WTC11 (cell line): ENCODE measurements around the gene MRPL47.

Experiments used
- CBFB ChIP-seq: sonication (generic); formaldehyde crosslinking; IDR thresholded peaks from 2 replicates; pipeline ENCODE4 v1.8.1; 2022; ENCODE audit warnings: mild to moderate bottlenecking, low read depth, missing genetic modification reagents
- FOXJ3 ChIP-seq: sonication (generic); formaldehyde crosslinking; IDR thresholded peaks from 2 replicates; pipeline ENCODE4 v1.9.0; 2021; ENCODE audit warnings: missing genetic modification reagents, mild to moderate bottlenecking, borderline replicate concordance
- FOXP1 ChIP-seq: sonication (generic); formaldehyde crosslinking; IDR thresholded peaks from 2 replicates; pipeline ENCODE4 v1.8.0; 2022; ENCODE audit warnings: missing genetic modification reagents, mild to moderate bottlenecking, moderate library complexity, borderline replicate concordance
- SP1 ChIP-seq: sonication (generic); formaldehyde crosslinking; conservative IDR thresholded peaks from 2 replicates; pipeline ENCODE4 v1.8.1; 2022; ENCODE audit warnings: missing genetic modification reagents
- TF ChIP-seq, protein P1 (sequence below): sonication (generic); formaldehyde crosslinking; IDR thresholded peaks from 2 replicates; pipeline ENCODE4 v1.8.1; 2023; ENCODE audit warnings: mild to moderate bottlenecking, moderate library complexity, missing genetic modification reagents
- TF ChIP-seq, protein P2 (sequence below): fragments of 200-600 bp; IDR thresholded peaks from 2 replicates; pipeline ENCODE4 v1.8.0; 2022; ENCODE audit warnings: antibody characterized with exemption
- TF ChIP-seq, protein P3 (sequence below): sonication (generic); formaldehyde crosslinking; IDR thresholded peaks from 2 replicates; pipeline ENCODE4 v1.8.1; 2022; ENCODE audit warnings: low read depth, mild to moderate bottlenecking, moderate library complexity, missing genetic modification reagents, borderline replicate concordance
- TF ChIP-seq, protein P4 (sequence below): fragments of 250-450 bp; sonication (Bioruptor Pico); conservative IDR thresholded peaks from 2 replicates; pipeline ENCODE4 v1.9.0; 2021; ENCODE audit warnings: mild to moderate bottlenecking
- TF ChIP-seq, protein P5 (sequence below): sonication (generic); formaldehyde crosslinking; conservative IDR thresholded peaks from 2 replicates; pipeline ENCODE4 v1.8.1; 2022; ENCODE audit warnings: mild to moderate bottlenecking, missing genetic modification reagents
- TF ChIP-seq, protein P6 (sequence below): sonication (generic); formaldehyde crosslinking; IDR thresholded peaks from 2 replicates; pipeline ENCODE4 v1.8.1; 2023; ENCODE audit warnings: mild to moderate bottlenecking, missing genetic modification reagents

DNA sequence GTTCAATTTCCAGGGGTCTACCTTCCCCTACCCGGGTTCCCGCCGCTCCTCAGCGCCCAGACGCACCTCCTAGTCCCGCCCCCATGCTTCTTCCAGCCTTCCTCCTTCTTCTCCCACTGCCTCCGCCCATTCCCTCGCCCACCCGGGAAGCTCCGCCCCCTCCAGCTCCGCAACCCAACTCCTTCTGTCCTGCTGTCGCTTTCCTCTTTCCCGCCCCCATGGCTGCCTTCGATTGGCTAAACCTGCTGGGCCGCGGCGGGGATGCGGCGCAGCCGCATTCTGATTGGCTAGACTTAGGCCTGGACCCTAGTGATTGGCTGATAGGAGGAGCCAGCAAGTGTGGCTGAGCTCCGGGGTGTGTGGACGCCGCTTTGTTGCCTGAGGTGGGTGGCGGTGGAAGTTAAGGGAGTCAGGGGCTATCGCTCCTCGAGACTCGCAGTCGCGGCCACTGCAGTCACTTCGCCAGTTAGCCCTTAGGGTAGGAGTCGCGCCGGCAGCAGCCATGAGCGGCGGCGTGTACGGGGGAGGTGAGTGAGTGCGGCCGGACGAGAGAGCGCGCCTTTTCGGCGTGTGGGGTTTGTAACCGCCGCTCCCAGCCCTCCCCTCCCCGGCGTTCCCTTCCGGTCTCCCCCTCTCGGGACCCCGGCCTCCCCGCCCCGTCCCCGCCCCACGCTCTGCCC lies 41.7 kb downstream of the MRPL47 start, which contains the start of gene ACTL6A:
- TF ChIP-seq, protein P1, sequence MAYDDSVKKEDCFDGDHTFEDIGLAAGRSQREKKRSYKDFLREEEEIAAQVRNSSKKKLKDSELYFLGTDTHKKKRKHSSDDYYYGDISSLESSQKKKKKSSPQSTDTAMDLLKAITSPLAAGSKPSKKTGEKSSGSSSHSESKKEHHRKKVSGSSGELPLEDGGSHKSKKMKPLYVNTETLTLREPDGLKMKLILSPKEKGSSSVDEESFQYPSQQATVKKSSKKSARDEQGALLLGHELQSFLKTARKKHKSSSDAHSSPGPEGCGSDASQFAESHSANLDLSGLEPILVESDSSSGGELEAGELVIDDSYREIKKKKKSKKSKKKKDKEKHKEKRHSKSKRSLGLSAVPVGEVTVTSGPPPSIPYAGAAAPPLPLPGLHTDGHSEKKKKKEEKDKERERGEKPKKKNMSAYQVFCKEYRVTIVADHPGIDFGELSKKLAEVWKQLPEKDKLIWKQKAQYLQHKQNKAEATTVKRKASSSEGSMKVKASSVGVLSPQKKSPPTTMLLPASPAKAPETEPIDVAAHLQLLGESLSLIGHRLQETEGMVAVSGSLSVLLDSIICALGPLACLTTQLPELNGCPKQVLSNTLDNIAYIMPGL (CRISPR knock-in tag) = peak; percentile 14; the same call in 1 of the 2 replicates
- TF ChIP-seq, protein P2, sequence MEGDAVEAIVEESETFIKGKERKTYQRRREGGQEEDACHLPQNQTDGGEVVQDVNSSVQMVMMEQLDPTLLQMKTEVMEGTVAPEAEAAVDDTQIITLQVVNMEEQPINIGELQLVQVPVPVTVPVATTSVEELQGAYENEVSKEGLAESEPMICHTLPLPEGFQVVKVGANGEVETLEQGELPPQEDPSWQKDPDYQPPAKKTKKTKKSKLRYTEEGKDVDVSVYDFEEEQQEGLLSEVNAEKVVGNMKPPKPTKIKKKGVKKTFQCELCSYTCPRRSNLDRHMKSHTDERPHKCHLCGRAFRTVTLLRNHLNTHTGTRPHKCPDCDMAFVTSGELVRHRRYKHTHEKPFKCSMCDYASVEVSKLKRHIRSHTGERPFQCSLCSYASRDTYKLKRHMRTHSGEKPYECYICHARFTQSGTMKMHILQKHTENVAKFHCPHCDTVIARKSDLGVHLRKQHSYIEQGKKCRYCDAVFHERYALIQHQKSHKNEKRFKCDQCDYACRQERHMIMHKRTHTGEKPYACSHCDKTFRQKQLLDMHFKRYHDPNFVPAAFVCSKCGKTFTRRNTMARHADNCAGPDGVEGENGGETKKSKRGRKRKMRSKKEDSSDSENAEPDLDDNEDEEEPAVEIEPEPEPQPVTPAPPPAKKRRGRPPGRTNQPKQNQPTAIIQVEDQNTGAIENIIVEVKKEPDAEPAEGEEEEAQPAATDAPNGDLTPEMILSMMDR = no peak
- no peak for TF ChIP-seq CBFB
- no peak for TF ChIP-seq FOXJ3 (CRISPR knock-in tag)
- TF ChIP-seq, protein P3, sequence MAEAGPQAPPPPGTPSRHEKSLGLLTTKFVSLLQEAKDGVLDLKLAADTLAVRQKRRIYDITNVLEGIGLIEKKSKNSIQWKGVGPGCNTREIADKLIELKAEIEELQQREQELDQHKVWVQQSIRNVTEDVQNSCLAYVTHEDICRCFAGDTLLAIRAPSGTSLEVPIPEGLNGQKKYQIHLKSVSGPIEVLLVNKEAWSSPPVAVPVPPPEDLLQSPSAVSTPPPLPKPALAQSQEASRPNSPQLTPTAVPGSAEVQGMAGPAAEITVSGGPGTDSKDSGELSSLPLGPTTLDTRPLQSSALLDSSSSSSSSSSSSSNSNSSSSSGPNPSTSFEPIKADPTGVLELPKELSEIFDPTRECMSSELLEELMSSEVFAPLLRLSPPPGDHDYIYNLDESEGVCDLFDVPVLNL (CRISPR knock-in tag) = no peak
- TF ChIP-seq SP1 (CRISPR knock-in tag) = peak; percentile 93
- TF ChIP-seq, protein P4, sequence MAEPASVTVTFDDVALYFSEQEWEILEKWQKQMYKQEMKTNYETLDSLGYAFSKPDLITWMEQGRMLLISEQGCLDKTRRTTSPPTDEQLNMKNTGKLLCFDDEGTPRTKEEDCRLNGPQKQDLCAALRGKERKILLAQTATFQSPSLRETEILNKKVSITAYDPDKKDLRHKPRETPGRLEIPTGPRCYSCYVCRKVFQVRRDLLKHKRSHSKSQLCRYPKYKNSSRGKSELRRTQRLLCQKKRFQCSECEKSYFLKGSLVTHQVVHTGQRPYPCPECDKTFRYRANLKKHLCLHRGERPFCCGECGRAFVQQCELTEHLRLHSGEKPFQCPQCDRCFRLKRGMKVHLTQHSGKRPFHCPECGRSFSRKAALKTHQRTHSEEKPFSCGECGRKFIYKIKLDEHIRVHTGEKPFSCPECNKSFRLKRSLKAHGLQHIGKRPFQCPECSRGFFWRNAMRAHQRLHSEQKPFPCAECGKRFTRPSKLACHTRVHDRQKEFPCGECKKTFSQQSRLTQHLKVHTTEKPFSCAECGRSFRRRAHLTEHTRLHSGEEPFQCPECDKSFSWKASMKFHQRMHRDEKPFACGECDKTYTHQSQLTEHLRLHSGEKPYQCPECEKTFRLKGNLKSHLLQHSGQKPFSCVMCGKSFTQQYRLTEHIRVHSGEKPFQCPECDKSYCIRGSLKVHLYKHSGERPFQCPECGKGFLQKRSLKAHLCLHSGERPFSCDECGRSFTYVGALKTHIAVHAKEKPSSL (CRISPR knock-in tag) = no peak
- TF ChIP-seq, protein P5, sequence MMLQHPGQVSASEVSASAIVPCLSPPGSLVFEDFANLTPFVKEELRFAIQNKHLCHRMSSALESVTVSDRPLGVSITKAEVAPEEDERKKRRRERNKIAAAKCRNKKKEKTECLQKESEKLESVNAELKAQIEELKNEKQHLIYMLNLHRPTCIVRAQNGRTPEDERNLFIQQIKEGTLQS (CRISPR knock-in tag) = no peak
- TF ChIP-seq FOXP1 (CRISPR knock-in tag) = no peak; the same call in 1 of the 2 replicates
- TF ChIP-seq, protein P6, sequence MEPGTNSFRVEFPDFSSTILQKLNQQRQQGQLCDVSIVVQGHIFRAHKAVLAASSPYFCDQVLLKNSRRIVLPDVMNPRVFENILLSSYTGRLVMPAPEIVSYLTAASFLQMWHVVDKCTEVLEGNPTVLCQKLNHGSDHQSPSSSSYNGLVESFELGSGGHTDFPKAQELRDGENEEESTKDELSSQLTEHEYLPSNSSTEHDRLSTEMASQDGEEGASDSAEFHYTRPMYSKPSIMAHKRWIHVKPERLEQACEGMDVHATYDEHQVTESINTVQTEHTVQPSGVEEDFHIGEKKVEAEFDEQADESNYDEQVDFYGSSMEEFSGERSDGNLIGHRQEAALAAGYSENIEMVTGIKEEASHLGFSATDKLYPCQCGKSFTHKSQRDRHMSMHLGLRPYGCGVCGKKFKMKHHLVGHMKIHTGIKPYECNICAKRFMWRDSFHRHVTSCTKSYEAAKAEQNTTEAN = no peak
